Jurkat, Clone E6-1 (cell line): Measurements from ENCODE around the gene FAM114A2.
"Not testable (repeated sequence)": the region's sequence is repeated elsewhere in the genome, so short reads cannot be mapped to it uniquely, and the experiment has no call there.

Experiments
- DNase-seq: peaks from one replicate; pipeline ENCODE4 v3.0.0-alpha.2; 2011; ENCODE audit warnings: low read depth, low spot score
- H3K4me3 ChIP-seq: 2 replicates; pipeline ENCODE4 v1.5.1; 2011; ENCODE audit warnings: mild to moderate bottlenecking, low read length, control low read depth, moderate library complexity

FAM114A2 gene

DNA sequence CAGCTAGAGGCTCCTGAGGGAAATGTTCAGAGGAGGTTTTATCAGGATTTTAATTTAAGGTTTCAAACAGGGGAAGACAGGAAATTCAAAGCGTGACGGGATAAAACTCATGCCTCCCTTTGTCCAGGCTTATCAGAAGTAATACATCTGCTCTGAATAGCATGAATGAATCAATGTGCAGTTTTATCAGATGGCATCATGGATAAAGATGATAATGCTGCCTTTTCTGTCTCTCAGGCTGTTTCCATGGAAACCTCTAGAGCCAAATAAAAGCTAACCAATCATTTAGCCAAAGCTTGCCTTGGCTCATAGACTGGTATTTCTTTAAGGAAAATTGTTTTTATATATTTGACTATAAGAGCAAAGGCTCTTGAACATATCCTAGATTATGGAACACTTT, 16.5 kb upstream of the FAM114A2 start:
- H3K4me3 ChIP-seq: no peak overlapping the region
- no peak for DNase-seq

DNA sequence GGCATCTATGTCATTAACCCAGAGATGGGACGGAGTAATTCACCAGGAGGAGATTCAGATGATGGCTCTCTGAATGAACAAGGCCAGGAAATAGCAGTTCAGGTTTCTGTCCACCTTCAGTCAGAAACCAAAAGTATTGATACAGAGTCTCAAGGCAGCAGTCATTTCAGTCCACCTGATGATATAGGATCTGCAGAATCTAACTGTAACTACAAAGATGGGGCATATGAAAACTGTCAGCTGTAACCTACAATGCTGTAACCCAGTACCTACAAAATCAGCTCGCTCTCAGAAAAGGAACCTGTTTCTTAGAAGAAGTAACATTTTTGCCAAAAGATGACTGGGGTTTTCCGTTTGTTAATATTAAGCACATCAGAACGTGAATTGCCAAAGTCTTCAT, 14.8 kb upstream of the FAM114A2 start:
- no peak overlapping the region for H3K4me3 ChIP-seq
- no peak for DNase-seq

DNA sequence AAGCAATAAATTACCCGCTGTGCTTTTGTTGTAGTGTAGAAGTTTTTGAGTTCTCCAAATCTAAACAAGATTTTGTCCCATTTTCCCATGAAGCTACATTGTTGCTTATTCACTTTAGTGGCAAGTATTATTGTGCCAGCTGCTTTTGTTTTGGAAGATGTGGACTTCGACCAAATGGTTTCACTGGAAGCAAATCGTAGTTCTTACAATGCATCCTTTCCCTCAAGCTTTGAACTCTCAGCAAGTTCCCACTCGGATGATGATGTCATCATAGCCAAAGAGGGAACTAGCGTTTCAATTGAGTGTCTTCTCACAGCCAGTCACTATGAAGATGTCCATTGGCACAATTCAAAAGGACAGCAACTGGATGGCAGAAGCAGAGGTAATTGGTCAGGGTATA, 10.9 kb upstream of the FAM114A2 start:
- DNase-seq: no peak
- H3K4me3 ChIP-seq: no peak overlapping the region

DNA sequence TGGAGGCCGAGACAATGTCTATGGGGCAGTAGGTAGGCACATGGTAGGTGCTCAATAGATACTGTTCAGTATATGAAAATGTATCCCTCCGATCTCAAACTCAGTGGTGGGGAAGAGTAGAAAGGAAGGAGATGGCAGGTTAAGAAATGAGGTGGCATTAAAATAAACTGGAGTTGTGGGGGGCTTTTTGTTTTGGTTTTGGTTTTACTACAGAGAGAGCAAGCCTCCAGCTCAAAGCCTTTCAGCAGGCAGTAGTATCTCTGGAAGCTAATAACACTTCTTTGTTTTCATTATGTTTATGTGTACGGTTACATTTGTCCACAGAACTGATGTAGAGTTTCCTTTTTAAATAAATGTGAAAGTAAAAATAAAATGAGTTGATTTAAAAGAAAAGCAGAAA, 8.6 kb upstream of the FAM114A2 start:
- H3K4me3 ChIP-seq: no peak overlapping the region
- DNase-seq: no peak

DNA sequence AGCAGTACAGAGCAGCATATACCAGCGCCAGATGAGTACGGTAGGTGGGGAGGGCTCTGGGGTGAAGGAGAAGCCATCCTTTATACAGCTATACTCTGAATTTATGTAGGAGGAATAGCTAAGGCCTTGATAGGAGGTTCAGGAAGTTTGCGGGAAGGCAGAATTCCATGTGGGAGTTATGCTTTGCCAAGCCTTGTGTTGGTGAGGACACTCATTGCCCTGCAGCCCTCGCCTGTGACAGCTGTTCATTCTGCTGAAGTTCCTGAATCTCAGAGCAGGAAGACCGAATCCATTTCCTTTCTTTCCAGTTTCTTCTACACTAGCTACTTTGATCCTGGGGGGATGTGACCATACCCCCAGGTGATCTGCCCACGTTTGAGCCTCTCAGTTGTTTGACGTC, 7.8 kb upstream of the FAM114A2 start:
- DNase-seq: no peak
- H3K4me3 ChIP-seq: no peak overlapping the region

DNA sequence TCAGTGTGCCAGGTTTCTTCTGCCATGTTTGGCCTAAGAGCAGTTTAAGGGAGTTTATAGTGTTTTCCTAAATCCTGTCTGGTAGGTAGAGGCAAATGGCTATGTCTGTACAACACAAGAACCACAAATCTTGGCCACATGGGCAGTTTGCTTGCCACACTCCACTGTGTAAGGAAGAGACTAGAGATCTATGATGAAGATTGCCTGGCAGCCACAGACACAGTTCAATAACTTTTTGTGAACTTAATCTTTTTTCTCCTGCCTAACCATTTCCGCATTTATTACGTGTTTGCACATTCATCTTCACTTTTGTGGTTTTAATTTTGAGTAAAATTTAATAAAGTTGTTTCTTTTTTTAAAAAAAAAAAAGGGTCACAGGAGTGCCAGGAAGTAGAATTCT, 5.9 kb upstream of the FAM114A2 start:
- no peak overlapping the region for H3K4me3 ChIP-seq
- DNase-seq: peak; percentile 78

DNA sequence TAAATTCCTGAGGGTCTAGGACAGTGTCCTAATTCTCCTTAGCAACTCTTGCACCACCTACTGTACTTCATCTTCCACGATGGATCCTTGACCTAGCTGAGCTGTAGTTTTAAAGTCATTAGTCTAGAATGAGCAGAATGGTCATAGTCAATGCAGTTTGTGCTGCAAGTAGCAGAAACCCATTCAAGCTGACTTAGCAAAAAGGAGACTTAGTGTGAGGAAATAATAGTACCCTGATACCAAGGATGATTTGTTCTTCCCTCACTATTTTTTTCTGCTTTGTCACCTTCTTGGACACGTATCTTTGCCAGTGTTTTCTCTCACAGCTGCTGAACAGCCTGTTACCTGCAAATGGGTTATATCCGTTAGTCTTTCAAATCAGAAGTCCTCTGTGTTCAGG, 5.4 kb upstream of the FAM114A2 start:
- no peak for DNase-seq
- H3K4me3 ChIP-seq: no peak overlapping the region

DNA sequence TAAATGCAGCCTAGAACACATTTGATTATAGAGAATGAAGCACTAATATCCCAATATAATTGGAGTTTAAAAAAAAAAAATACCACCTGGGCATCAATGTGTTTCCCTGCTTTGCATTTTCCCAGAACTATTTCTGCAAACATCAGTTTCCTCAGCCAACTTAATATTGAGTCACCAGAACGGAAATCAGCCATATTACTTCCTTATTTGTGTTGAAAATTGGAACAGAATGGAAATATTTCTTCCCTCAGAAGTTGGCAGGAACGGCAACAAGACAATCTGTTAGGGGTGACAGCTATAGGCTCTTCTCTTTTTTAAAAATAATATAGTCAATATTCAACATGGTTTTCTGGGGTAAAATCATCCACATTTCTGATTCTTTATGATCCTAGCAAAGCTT, 4.1 kb upstream of the FAM114A2 start:
- DNase-seq: no peak
- no peak overlapping the region for H3K4me3 ChIP-seq

DNA sequence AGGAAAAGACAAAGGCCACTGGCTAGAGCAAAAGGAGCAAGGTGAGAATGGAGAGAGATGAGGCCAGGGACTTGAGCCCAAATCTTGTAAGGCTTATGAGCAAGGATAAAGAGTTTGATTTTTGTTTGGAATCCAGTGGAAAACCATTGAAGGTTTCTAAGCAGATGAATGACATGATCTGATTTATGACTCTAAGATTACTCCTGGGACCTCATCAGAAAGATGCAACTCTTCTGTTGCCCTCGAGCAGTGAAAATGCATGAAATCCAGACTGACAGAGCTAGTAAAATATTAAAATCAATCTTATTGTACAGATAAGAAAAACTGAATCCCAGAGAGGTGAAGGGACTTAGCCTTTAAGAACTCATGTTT, 734 bp upstream of the FAM114A2 start:
- H3K4me3 ChIP-seq: peak overlapping the region; percentile 77
- DNase-seq: no peak

DNA sequence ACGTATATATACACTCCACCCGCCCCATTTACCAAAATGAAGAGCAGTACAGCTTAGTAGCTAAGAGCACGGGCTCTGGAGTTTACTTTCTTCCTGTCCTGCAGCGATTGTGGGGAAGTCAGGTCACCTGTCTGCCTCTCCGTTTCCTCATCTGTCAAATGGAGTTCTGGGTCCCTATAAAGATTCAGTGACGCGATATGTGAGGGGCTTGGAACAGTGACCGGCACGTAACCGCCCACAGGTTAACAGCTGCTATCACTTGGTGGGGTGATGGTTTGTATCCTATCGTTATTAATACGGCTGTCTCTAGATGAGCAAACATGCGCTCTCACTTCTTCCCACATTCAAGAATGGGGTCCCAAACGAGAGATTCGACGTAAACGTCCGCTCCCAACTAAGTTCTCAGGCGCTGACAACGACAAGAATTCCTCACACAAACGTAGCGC, 426 bp downstream of the FAM114A2 start:
- peak overlapping the region; percentile 77 for H3K4me3 ChIP-seq
- DNase-seq: peak; percentile 36

DNA sequence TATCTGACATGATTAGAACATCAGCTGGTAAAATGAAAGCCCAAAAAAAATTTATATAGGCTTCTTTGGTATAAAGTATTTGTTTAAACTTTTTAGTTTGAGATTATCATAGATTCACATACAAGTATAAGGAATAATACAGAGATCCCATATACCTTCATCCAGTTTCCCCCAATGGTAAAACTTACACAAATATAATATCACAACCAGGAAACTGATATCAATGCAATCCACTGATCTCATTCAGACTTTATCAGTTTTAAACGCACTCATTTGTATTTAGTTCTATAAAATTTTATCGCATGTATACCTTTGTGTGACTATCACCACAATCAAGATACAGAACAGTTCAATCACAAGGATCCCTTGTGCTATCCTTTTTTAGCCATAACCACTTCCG, 3.8 kb downstream of the FAM114A2 start:
- H3K4me3 ChIP-seq: no peak overlapping the region
- no peak for DNase-seq

DNA sequence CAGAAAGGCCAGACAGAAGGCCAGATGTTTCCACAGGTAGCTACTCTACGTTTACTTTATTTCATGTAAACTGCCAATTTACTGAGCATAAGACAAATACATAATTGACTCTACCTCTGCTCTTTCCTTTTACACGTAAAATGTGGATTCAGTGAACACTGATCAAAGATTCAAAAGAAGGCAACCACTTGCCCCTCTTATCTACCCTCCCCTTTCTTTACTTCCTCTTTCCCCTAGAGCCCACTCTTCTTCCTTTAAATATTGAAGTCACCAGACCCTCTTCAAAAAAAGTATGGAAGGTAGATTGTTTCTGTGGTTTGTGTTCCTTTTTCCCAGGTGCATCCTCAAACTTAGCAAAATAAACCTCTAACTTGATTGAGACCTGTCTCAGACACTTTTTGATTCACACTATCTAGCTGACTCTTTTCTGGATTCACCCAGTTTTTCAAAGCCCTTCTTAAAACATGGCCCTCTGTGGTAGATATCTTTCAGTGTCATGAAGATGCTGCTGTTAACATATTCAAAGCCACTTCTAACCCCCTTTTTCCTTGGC, 6.7 kb downstream of the FAM114A2 start:
- peak; percentile 27 for DNase-seq
- H3K4me3 ChIP-seq: no peak overlapping the region

DNA sequence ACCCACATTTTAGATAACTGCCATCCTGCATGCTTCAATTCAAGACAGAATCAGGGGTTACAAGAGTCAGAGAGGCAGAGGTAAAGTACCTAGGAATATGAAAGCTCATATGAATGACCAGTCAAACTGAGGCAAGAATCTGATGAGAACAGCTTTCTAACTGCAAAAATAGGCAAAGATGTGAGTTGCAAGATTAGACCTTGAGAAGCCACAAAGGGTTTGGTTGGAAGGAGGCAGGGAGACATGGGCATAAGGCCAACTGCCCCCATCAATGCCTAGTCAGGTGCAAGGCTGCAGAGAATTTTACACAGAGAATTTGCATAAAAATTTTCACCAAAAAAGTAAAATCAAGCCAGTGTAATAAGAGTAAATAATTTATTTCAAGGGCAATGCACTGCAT, 12.8 kb downstream of the FAM114A2 start:
- DNase-seq: no peak
- H3K4me3 ChIP-seq: no peak overlapping the region

DNA sequence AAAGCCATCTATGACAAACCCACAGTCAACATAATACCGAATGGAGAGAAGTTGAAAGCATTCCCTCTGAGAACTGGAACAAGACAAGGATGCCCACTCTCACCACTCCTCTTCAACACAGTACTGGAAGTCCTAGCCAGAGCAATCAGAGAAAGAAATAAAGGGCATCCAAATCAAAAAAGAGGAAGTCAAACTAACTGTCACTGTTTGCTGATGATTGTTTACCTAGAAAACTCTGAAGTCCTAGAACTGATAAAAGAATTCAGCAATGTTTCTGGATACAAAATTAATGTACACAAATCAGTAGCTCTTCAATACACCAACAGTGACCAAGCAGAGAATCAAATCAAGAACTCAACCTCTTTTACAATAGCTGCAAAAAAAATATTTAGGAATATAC, 19.8 kb downstream of the FAM114A2 start:
- not testable (repeated sequence) for H3K4me3 ChIP-seq, DNase-seq

DNA sequence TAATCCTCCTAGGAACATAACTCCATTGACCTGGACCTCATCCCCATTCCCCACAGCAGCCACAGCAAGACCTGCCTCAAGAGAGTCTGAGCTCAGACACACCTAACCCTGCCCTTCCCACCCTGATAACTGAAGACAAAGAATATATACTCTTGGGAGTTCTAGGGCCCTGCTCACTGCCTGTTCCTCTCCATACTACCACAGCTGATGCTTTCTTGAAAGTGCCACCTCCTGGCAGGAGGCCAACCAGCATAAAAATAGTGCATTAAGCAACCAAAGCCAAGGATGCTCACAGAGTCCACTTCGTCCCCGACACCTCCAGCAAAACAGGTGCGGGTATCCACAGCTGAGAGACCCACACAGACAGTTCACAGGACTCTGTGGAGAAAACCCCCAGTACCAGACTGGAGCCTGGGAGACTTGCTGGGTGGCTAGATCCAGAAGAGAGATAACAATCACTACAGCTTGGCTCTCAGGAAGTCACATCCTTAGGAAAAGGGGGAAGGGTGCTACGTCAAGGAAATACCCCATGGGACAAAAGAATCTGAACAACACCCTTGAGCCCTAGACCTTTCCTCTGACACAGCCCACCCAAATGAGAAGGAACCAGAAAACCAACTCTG, 23.5 kb downstream of the FAM114A2 start:
- no peak for DNase-seq
- no peak overlapping the region for H3K4me3 ChIP-seq

DNA sequence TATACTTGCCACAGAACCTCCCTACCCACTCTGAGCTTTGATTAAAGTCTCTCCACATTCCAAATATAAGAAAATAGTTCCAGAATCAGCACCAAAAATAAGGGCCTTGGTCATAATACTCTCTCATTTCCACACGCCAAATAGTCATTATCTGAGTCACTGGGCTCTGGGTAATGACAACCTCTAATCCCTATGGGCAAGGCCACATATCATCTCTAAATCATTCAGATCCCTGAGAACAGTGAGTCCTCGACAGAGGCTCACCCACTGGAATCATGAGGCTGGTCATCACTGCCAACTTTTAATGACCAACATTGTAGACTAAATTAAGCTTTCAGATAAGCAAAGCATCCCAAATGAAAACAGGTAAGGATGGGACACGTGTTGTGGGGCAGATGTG, 28.1 kb downstream of the FAM114A2 start:
- H3K4me3 ChIP-seq: no peak overlapping the region
- no peak for DNase-seq

DNA sequence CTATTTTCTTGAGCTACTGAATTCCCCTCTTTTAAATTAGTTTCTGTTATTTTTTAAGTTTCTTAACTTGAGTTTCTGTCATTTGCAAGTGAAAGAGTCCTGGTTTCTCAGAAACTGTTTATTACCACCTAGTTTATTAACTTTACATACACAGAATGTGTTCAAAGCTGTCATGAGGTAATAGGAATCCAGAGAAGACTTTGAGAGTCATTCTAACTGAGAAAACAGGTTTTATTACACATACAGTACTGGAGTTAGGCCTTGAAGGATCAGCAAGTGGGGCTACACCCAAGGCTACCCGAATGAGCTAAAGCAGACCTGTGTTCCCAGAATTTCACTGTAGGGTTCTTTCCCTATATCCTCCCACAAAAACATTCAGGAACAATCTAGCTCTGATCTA, 33.1 kb downstream of the FAM114A2 start:
- DNase-seq: no peak
- H3K4me3 ChIP-seq: no peak overlapping the region

DNA sequence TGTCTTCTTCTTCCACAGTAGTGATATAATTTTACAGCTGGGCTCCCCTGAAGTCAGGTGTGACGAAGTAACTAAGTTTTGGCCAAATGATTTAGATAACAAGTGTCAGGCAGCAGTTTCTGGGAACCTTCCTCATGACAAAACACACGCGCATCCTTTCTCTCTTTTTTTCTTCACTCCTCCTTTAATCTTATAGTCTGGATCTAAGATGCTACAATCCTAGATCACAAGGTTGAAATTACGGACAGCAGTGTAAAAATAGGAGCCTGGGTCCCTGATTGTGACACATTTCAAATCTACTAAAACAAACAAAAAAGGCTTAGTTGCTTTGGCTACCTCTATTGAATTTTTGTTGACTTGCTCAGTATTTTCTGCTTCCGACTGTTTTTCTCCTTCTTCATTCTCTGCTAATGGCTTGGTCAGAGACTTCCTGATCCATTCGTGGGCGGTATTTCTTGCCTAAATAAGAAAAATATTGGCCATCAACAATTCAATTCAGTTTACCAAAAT, 36.1 kb downstream of the FAM114A2 start:
- DNase-seq: no peak
- H3K4me3 ChIP-seq: no peak overlapping the region

DNA sequence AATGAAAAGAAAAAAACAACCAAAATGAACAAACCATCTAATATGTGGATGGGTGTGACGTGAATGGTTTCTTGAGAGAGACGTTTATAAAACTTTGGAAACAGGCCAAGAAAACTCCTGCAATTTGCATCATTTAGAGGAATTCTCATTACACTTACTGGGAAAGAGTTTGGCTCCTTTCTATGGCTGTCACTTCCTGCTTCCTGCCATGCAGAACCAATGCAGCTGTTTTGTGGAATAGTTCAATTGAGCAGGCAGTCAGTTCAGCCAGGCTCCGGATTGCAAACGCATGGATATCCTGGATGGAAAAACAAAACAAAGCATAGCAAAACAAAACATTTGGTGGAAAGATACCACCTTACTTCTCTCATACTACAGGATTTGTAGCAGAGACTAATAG, 36.6 kb downstream of the FAM114A2 start:
- no peak for DNase-seq
- H3K4me3 ChIP-seq: no peak overlapping the region

DNA sequence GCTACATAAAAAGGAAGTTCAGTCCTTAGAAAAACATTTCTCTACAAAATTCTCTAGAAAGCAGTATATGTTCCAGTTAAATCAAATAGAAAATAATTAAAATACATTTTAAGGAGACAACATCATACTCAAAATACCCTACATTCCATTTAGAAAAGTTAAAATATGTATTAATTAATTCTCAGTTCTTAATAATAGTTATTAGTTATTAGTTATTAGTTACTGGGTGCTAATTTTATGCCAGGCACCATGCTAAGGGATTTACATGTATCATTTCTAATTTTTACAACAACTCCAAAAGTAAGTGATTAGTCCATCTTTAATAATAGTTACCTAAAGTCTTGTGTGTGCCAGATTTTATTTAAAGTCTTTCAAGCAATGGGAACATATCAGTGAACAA, 38.0 kb downstream of the FAM114A2 start:
- no peak overlapping the region for H3K4me3 ChIP-seq
- DNase-seq: no peak

DNA sequence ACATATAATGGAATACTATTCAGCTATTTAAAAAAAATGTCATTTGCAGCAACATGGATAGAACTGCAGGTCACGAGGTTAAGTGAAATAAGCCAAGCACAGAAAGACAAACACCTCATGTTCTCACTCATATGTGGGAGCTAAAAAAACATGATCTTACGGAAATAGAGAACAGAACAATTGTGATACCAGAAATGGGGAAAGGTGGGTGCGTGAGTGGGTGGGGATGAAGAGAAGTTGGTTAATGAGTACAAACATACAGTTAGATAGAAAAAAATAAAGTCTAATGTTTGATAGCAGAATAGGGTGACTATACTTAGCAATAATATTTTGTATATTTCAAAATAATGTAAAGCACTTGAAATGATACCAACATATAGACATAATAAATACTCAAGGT, 38.7 kb downstream of the FAM114A2 start:
- H3K4me3 ChIP-seq: no peak overlapping the region
- DNase-seq: no peak
